Measurements from ENCODE around the gene CRISP1. TPM values are rescaled to one million over a fixed set of nuclear protein-coding genes. Genes with fewer than 3 reads are reported as not detected.
A peak's percentile ranks its signal among the peaks of the same experiment; 100 is the strongest.
"Not testable (repeated sequence)": the region's sequence is repeated elsewhere in the genome, so short reads cannot be mapped to it uniquely, and the experiment has no call there.

The CRISP1 gene
- total and polyA plus RNA-seq, 2 of the 13 experiments (the other 11 are each of a cell fraction or from before 2014, with no cell fraction given) = not detected

- not testable (repeated sequence) for H3K4me1 ChIP-seq (ENCODE audit: insufficient read depth, low read length); DNase-seq (ENCODE audit: low spot score)
Observed at GRCh38 chr6:49895553-49895952, 29.2 kb upstream of the CRISP1 start.

DNA sequence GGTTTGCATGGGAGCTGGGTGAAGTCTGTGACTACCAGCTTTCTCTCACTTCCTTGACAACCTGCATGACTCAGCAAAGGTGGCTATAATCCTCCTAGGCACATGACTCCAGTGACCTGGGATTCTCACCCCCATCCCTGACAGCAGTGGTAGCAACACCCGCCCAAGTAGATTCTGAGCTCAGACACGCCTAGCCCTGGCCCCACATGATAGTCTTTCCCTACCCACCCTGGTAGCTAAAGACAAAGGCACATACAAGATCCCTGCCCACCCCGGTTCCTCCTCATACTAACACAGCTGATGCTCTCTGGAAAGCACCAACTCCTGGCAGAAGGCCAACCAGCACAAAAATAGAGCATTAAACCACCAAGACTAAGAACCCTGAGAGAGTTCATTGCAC, 25.9 kb upstream of the CRISP1 start:
- no peaks in the 10 kb centered on the region for H3K79me2 ChIP-seq (ENCODE audit: insufficient read depth, low read length)
- 43% methylated on average over 3 of the region's 3 CpGs for WGBS (ENCODE audit: low lambda C conversion rate)
- TF ChIP-seq JUND (CRISPR knock-in tag; IDR thresholded peaks at IDR 0.05) = no peak
- no peak for TF ChIP-seq HBP1 (CRISPR knock-in tag; IDR thresholded peaks at IDR 0.05; ENCODE audit: low read depth)
- no peak for TF ChIP-seq RFXAP (CRISPR knock-in tag; IDR thresholded peaks at IDR 0.05; ENCODE audit: borderline replicate concordance)
- TF ChIP-seq NFE2L2 (IDR thresholded peaks at IDR 0.05; ENCODE audit: low read length) = peak; percentile 68
- no peaks in the 10 kb centered on the region for H3K36me3 ChIP-seq (replicated peaks in 1 of 2; ENCODE audit: control insufficient read depth in 1 of 2, insufficient read depth in 2 of 2, low read length in 2 of 2)
- H3K9me3 ChIP-seq (ENCODE audit: low read length) = no peaks in the 10 kb centered on the region
- no peak overlapping the region for H3K27ac ChIP-seq (ENCODE audit: extremely low read length, insufficient read depth, low read length)
- no peaks in the 10 kb centered on the region for H3K4me1 ChIP-seq (ENCODE audit: insufficient read depth, low read length)
- in situ Hi-C loops (cut with HindIII; ENCODE audit: extremely low pct_ligation_motif_present, low pct_unique_long_range_greater_than_20kb) = no loop called here
- H2AFZ ChIP-seq (ENCODE audit: low read length) = no peak overlapping the region
- intact Hi-C loops (cut with micrococcal nuclease; ENCODE audit: unreplicated experiment) = no loop called here
- no peak overlapping the region for H3K4me3 ChIP-seq (replicated peaks in 1 of 3; ENCODE audit: insufficient read depth in 1 of 3, low read depth in 2 of 3, low read length in 3 of 3)
- FAIRE-seq (no peak), ATAC-seq (no peak), DNase-seq (ENCODE audit: low spot score) (no peak)
- no peaks in the 10 kb centered on the region; a peak in 2 of 5 replicates for H3K27me3 ChIP-seq (ENCODE audit: control insufficient read depth in 1 of 2, insufficient read depth in 2 of 2, low read length in 2 of 2)
- POLR2A ChIA-PET = no interaction called here
- BruUV-seq (replicated peaks) = no TSS peak
- no peak overlapping the region for H3K4me2 ChIP-seq (ENCODE audit: low read depth, low read length)
- CTCF ChIA-PET (ENCODE audit: low intra/inter-chr PET ratio, low total read pairs) = no interaction called here
- no peaks in the 10 kb centered on the region for H4K20me1 ChIP-seq (ENCODE audit: insufficient read depth, low read length)
- no peak overlapping the region for H3K9ac ChIP-seq (ENCODE audit: insufficient read depth, low read depth, low read length)

More at GRCh38 chr6:49895553-49895952, 29.2 kb upstream of the CRISP1 start:
- H4K20me1 ChIP-seq (ENCODE audit: insufficient read depth, low read length); H3K27ac ChIP-seq (ENCODE audit: extremely low read length, insufficient read depth, low read length); H2AFZ ChIP-seq (ENCODE audit: low read length); H3K36me3 ChIP-seq (replicated peaks in 1 of 2; ENCODE audit: control insufficient read depth in 1 of 2, insufficient read depth in 2 of 2, low read length in 2 of 2); H3K4me2 ChIP-seq (ENCODE audit: low read depth, low read length); H3K9me3 ChIP-seq (ENCODE audit: low read length); BruUV-seq (replicated peaks); H3K27me3 ChIP-seq (ENCODE audit: control insufficient read depth in 1 of 2, insufficient read depth in 2 of 2, low read length in 2 of 2); H3K4me3 ChIP-seq (replicated peaks in 1 of 3; ENCODE audit: insufficient read depth in 1 of 3, low read depth in 2 of 3, low read length in 3 of 3); POLR2A ChIA-PET; CTCF ChIA-PET (ENCODE audit: low intra/inter-chr PET ratio, low total read pairs); intact Hi-C loops (cut with micrococcal nuclease; ENCODE audit: unreplicated experiment); FAIRE-seq; in situ Hi-C loops (cut with HindIII; ENCODE audit: extremely low pct_ligation_motif_present, low pct_unique_long_range_greater_than_20kb); H3K79me2 ChIP-seq (ENCODE audit: insufficient read depth, low read length); H3K9ac ChIP-seq (ENCODE audit: insufficient read depth, low read depth, low read length); ATAC-seq: not testable (repeated sequence)

Measured in HepG2 (cell line).